ENCODE measurements around the gene UBASH3B.
"Not testable (repeated sequence)": the region's sequence is repeated elsewhere in the genome, so short reads cannot be mapped to it uniquely, and the experiment has no call there.

The UBASH3B gene

DNA sequence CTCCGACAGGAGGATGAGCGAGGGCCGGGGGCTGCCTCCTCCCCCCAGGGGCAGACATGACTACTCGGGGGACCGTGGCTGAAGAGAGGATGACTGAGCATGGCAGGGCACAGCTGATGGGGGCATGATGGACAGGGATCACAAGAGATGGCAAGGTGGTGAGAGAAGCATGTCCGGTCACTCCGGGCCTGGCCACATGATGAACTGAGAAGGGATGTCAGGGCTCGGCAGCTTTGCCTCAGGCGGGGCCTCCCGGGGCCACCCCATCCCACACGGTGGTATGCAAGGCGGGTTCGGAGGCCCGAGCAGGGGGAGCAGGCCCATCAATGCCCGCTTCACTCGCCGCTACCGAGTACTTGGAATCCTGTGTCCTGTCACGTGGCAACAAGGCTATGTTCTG, 36.6 kb upstream of the UBASH3B start:
- TF ChIP-seq, protein P1, sequence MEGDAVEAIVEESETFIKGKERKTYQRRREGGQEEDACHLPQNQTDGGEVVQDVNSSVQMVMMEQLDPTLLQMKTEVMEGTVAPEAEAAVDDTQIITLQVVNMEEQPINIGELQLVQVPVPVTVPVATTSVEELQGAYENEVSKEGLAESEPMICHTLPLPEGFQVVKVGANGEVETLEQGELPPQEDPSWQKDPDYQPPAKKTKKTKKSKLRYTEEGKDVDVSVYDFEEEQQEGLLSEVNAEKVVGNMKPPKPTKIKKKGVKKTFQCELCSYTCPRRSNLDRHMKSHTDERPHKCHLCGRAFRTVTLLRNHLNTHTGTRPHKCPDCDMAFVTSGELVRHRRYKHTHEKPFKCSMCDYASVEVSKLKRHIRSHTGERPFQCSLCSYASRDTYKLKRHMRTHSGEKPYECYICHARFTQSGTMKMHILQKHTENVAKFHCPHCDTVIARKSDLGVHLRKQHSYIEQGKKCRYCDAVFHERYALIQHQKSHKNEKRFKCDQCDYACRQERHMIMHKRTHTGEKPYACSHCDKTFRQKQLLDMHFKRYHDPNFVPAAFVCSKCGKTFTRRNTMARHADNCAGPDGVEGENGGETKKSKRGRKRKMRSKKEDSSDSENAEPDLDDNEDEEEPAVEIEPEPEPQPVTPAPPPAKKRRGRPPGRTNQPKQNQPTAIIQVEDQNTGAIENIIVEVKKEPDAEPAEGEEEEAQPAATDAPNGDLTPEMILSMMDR (IDR thresholded peaks at IDR 0.05; ENCODE audit: low read depth, low read length, missing control alignments) = no peak
- DNase-seq (ENCODE audit: low read depth) = no peak
- in situ Hi-C loops (cut with HindIII; ENCODE audit: low sequenced_read_pairs) = no loop called here
- H3K4me3 ChIP-seq (ENCODE audit: low read depth, low read length) = no peak overlapping the region

DNA sequence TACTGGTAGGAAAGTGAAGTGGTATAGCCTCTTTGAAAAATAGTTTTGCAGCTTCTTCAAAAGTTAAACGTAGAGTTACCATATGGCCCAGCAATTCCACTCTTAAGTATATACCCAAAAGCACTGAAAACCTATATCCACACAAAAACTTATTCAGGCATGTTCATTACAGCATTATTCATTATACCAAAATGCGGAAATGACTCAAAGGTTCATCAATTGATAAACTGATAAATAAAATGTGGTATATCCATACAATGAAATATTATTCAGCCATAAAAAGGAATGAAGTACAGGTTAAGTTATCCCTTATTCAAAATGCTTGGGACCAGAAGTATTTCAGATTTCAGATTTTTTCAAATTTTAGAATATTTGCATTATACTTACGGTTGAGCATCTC, 35.8 kb upstream of the UBASH3B start:
- no peak for DNase-seq (ENCODE audit: low read depth)
- TF ChIP-seq, protein P1 (IDR thresholded peaks at IDR 0.05; ENCODE audit: low read depth, low read length, missing control alignments) = no peak
- in situ Hi-C loops (cut with HindIII; ENCODE audit: low sequenced_read_pairs) = no loop called here
- no peak overlapping the region for H3K4me3 ChIP-seq (ENCODE audit: low read depth, low read length)

DNA sequence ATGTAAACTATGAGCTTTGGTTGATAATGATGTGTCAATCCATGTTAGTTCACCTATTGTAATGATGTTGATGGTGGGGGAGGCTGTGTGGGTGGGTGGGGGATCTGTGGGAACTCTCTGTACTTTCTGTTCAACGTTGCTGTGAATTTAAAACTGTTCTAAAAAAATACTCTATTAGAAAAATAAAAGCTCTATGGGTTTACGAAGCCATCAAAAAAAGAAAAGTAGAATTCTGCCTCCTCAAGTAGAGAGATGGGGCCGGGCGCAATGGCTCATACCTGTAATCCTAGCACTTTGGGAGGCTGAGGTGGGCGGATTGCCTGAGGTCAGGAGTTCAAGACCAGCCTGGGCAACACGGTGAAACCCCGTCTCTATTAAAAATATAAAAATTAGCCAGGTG, 30.0 kb upstream of the UBASH3B start:
- H3K4me3 ChIP-seq (ENCODE audit: low read depth, low read length); in situ Hi-C loops (cut with HindIII; ENCODE audit: low sequenced_read_pairs); DNase-seq (ENCODE audit: low read depth): not testable (repeated sequence)

DNA sequence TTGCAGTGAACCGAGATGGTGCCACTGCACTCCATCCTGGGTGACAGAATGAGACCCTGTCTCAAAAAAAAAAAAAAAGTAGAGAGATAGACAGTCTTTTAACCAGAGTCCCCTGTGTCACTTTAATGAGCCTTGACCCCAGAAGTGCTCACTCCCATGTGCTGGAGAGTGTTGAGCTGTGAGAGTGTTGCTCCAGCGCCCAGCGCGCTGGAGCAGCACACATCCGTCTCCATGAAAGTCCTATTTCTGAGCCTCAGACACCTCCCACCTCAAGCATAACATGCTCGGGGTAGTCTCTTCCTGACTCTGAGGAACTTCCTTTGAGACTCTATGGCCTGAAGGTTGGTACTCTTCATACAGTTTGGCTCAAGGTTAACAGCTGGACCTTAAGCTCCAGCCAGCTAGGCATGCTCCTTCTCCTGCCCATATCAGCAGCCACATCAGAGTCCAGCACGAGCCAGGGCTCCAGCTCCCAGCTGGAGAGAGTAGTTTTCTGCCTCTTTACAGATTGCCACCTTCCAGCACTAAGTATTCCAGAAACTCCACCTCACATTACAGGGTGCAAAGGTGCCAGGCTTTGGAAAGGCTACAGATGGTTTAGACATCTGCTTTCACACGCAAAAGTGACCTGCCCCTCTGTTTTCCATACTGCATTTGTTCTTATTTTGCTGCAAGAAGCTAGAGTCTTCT, 29.4 kb upstream of the UBASH3B start:
- in situ Hi-C loops (cut with HindIII; ENCODE audit: low sequenced_read_pairs) = no loop called here
- no peak for DNase-seq (ENCODE audit: low read depth)
- TF ChIP-seq, protein P1 (IDR thresholded peaks at IDR 0.05; ENCODE audit: low read depth, low read length, missing control alignments) = no peak
- no peak overlapping the region for H3K4me3 ChIP-seq (ENCODE audit: low read depth, low read length)

DNA sequence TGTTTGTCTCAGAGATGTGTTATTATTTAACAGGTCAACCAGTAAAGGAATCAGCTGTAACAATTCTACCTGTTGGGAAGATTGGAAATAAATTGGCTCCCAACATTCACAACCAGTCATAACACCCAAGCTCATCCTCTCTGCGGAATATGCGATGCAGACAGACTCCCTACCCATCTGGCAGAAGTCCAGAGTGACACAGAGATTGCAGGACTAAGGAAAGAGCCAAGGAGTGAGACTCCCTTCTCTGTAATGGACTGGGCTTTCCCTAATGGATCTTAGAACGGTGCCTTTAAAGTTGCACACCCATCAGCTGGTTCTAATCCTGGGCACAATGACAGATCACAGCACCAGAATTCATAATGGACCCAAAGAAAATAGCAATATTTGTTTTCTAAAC, 27.8 kb upstream of the UBASH3B start:
- TF ChIP-seq, protein P1 (IDR thresholded peaks at IDR 0.05; ENCODE audit: low read depth, low read length, missing control alignments) = no peak
- in situ Hi-C loops (cut with HindIII; ENCODE audit: low sequenced_read_pairs) = no loop called here
- no peak for DNase-seq (ENCODE audit: low read depth)
- no peak overlapping the region for H3K4me3 ChIP-seq (ENCODE audit: low read depth, low read length)

DNA sequence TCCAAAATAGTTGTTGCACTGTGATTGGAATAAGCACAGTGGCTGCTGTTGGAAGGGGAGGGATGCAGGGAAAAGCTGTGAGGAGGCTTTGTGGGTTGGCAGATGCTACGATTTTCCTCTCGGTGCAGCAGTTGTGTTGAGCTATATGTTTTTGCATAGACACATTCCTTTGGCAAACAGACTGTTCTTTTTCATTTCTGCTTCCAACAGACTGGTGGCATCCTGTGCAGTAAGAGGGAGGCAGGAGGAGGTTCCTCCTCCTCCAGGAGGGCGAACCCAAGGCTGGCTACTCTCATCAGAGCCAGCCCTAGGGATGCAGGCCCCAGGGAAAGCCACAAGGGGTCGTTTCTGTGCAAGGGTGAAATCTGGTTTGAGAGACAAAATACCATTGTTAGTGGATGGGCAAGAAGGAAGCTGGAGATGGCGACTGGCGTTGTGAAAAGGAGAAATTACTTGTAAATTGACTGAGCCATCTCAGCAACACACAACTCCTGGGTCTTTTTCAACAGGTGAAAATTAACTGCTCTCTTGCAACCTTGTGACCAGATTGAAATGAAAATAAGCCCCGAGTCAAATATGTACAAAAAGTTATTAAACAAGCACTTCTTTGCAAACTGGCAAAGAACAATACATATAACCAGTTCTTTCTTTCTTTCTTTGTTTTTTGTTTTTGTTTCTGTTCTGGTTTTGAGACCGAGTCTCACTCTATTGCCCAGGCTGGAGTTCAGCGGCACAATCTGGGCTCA, 26.5 kb upstream of the UBASH3B start:
- TF ChIP-seq, protein P1 (IDR thresholded peaks at IDR 0.05; ENCODE audit: low read depth, low read length, missing control alignments) = peak; percentile 91
- DNase-seq (ENCODE audit: low read depth) = peak; percentile 37
- H3K4me3 ChIP-seq (ENCODE audit: low read depth, low read length) = no peak overlapping the region
- in situ Hi-C loops (cut with HindIII; ENCODE audit: low sequenced_read_pairs) = no loop called here

DNA sequence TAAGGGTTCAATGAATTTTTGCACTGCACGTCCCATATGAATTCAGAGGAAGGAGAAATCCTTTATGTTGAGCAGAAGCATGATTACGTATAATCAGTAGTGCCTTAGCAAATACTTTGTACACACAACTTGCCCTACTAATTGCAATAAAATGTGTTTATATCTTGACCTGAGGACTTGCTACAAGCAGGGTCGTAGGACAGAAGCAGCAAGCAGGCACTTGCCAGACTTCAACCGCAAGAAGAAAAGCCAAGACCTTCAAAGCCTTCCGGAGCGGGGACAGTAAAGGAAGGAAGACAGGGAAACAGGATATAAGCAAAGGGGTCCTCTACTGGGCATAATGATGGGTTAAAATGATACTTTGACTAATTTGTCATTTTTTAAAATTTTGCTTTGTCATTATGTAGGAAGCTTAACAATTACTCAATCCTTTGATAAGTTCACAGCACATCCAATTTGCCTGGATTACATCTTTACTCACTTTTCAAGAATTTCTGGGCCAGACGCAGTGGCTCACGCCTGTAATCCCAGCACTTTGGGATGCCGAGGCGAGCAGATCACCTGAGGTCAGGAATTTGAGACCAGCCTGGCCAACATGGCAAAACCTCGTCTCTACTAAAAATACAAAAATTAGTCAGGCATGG, 23.2 kb upstream of the UBASH3B start:
- no peak for DNase-seq (ENCODE audit: low read depth)
- TF ChIP-seq, protein P1 (IDR thresholded peaks at IDR 0.05; ENCODE audit: low read depth, low read length, missing control alignments) = no peak
- in situ Hi-C loops (cut with HindIII; ENCODE audit: low sequenced_read_pairs) = no loop called here
- H3K4me3 ChIP-seq (ENCODE audit: low read depth, low read length) = no peak overlapping the region
